ENCODE measurements around the gene MRPL52.

GRCh38 chr14:22836301-22837113, 6.8 kb downstream of the MRPL52 start, which contains the start of gene MMP14:
- TF ChIP-seq, protein P1, sequence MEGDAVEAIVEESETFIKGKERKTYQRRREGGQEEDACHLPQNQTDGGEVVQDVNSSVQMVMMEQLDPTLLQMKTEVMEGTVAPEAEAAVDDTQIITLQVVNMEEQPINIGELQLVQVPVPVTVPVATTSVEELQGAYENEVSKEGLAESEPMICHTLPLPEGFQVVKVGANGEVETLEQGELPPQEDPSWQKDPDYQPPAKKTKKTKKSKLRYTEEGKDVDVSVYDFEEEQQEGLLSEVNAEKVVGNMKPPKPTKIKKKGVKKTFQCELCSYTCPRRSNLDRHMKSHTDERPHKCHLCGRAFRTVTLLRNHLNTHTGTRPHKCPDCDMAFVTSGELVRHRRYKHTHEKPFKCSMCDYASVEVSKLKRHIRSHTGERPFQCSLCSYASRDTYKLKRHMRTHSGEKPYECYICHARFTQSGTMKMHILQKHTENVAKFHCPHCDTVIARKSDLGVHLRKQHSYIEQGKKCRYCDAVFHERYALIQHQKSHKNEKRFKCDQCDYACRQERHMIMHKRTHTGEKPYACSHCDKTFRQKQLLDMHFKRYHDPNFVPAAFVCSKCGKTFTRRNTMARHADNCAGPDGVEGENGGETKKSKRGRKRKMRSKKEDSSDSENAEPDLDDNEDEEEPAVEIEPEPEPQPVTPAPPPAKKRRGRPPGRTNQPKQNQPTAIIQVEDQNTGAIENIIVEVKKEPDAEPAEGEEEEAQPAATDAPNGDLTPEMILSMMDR (IDR thresholded peaks at IDR 0.05; ENCODE audit: borderline replicate concordance, extremely low read depth, low read length, poor library complexity, severe bottlenecking) = no peak
- no peak for TF ChIP-seq EZH2 (IDR thresholded peaks at IDR 0.05; ENCODE audit: borderline replicate concordance, low read depth, low read length, severe bottlenecking)
